ENCODE measurements around the gene PTHLH. TPM values are rescaled to one million over a fixed set of nuclear protein-coding genes. Genes with fewer than 3 reads are reported as not detected.
A peak's percentile ranks its signal among the peaks of the same experiment; 100 is the strongest.

PTHLH gene
- total and polyA plus RNA-seq, 8 donors = 0.09 to 0.89 (median 0.27) TPM

DNA sequence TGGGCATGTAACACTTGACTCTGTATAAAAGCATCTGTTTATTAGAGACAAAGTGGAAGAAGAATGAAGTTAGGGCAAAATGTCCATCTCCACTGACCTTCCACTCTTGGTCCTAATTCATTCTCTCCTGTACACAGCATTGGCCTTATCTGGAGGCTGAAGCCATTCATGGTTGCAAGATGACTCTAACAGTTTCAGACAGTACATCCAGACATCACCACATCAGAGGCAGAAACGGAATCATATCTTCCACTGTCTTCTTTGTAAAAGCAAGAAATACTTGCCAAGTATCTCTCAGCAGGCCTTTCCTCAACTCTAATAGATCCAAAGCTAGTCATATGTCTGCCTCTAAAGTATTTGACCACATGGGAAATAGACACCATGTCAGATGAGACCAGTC is 41.1 kb downstream of the PTHLH start:
- 87 to 88% methylated on average over 1 of the region's 1 CpG for WGBS, 2 donors
- no peak for FAIRE-seq
- no peak for ATAC-seq
- Histone ChIP-seq H3K4me3 (no peak overlapping the region), H3K36me3 (no peaks in the 10 kb centered on the region), H3K4me1 (no peaks in the 10 kb centered on the region), H3K27me3 (no peaks in the 10 kb centered on the region), H3K27ac (no peak overlapping the region), H3K9me3 (no peaks in the 10 kb centered on the region)
- DNase-seq = no peak
- intact Hi-C loops (cut with DNase I) = loop anchor here in 1 of 3 donors (5.0 kb wide), 1 partner anchor 194 kb away; no protein-coding TSS in a partner anchor
- TF ChIP-seq, protein P1, sequence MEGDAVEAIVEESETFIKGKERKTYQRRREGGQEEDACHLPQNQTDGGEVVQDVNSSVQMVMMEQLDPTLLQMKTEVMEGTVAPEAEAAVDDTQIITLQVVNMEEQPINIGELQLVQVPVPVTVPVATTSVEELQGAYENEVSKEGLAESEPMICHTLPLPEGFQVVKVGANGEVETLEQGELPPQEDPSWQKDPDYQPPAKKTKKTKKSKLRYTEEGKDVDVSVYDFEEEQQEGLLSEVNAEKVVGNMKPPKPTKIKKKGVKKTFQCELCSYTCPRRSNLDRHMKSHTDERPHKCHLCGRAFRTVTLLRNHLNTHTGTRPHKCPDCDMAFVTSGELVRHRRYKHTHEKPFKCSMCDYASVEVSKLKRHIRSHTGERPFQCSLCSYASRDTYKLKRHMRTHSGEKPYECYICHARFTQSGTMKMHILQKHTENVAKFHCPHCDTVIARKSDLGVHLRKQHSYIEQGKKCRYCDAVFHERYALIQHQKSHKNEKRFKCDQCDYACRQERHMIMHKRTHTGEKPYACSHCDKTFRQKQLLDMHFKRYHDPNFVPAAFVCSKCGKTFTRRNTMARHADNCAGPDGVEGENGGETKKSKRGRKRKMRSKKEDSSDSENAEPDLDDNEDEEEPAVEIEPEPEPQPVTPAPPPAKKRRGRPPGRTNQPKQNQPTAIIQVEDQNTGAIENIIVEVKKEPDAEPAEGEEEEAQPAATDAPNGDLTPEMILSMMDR (IDR thresholded peaks at IDR 0.05) = no peak

DNA sequence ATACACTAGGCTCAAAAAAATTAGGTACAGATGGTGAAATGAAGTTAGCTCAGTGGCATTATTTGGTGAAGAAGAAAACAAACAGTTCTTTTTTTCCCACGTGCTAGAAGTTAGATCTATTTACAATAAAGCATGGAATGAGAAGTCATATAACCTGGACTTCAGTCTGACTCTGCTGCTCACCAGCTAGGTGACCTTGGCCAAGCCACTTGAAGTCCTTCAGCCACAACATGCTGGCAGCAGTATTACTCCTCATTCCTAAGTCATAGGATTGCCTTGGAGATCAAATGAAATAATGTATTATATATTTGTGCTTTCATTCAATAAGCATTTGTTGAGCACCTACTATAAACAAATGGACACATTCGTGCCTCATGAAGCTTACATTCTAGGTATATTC is 45.2 kb downstream of the PTHLH start:
- Histone ChIP-seq H3K27ac (no peak overlapping the region), H3K4me3 (no peak overlapping the region), H3K4me1 (no peaks in the 10 kb centered on the region), H3K36me3 (no peaks in the 10 kb centered on the region), H3K27me3 (no peaks in the 10 kb centered on the region), H3K9me3 (no peaks in the 10 kb centered on the region)
- WGBS, 2 donors = 43 to 49% methylated on average over 2 of the region's 2 CpGs
- TF ChIP-seq, protein P1 (IDR thresholded peaks at IDR 0.05) = no peak
- ATAC-seq (no peak), FAIRE-seq (no peak), DNase-seq (no peak)
- intact Hi-C loops (cut with DNase I) = no loop called here

DNA sequence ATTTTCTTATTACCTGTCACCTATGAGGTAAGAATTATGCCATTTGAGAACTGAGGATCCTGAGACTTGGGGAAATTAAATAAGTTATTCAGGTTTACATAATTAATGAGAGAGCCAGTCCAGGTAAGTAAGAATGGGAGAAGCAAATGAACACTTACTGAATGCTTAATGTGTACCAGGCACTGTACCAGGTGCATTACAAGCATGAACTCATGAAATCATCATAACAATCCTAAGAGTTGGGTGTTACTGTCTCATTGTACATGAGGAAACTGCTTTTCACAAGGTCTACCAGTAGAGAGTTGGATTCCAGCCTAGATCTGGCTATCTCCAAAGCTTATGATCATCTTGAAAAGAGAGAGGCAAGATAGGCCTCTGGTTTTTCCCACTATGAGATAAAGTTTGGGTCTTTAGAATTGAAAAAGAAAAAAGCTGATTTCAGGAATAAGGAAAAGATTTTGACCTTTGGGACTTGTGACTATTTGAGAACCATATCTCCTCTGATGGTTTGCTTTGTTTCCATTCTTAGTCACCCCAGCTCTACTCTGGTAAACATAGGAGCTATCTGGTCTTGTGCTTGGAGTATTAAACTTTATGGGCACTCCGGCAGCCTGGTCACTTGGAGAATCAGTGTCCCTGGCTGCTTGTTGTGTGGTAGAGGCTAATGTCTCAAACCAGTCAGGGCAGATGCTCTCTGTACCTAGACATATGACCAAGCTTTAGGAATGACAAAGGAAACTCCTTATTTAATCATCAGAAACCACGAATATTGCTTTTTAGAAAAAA is 48.0 kb downstream of the PTHLH start:
- no peak for FAIRE-seq
- H3K9me3 ChIP-seq = no peaks in the 10 kb centered on the region

DNA sequence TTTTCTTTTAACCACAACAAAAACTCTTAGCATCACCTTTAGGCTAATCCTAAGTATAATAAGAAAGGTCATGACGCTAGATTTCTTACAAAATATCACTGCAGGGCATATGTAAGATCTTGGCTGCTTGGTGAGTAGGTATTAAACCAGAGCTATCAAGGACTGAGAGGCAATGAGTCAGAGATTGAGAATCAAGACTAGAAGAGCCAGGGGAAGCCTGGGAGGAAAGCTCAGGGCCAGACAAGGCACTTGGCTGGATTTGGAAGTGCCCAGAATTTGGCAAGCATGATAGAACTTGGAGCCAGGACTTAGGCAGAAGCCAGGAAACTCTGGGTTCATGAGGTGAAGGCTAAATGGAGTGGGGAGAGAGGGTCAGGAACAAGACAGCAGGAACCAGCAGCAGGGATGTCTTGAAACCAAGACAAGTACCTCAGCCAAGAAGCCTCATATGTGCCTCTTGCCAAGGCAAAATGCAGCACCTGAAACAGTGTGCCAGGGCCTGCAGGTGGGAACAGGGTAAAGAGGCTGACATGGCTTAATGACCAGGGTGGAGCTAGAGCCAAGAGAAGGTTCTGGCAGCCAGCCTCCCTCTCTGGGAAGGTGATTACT is 49.9 kb downstream of the PTHLH start:
- peak; percentile 77 to 89 (median 86) for ATAC-seq
- Histone ChIP-seq H3K4me1 (no peaks in the 10 kb centered on the region), H3K9me3 (no peaks in the 10 kb centered on the region), H3K36me3 (no peaks in the 10 kb centered on the region), H3K4me3 (no peak overlapping the region), H3K27me3 (no peaks in the 10 kb centered on the region), H3K27ac (no peak overlapping the region)
- intact Hi-C loops (cut with DNase I) = no loop called here
- 38 to 46% methylated on average over 1 of the region's 1 CpG for WGBS, 2 donors
- TF ChIP-seq, protein P1 (IDR thresholded peaks at IDR 0.05) = no peak
- DNase-seq = peak in 4 of 6 donors; percentile 29 to 73 (median 32)
- FAIRE-seq = no peak

More for the DNA sequence above, 48.0 kb downstream of the PTHLH start:
- Histone ChIP-seq H3K27ac (no peak overlapping the region), H3K36me3 (no peaks in the 10 kb centered on the region), H3K4me3 (no peak overlapping the region), H3K4me1 (no peaks in the 10 kb centered on the region), H3K27me3 (no peaks in the 10 kb centered on the region)
- no peak for ATAC-seq
- TF ChIP-seq, protein P1 (IDR thresholded peaks at IDR 0.05) = no peak
- DNase-seq = no peak
- intact Hi-C loops (cut with DNase I) = no loop called here
- 52 to 61% methylated on average over 2 of the region's 2 CpGs for WGBS, 2 donors

Measured in pancreas (tissue), 10 donors.